HEK293T (cell line): ENCODE data around the gene PTGES3.
"Not testable (repeated sequence)": the region's sequence is repeated elsewhere in the genome, so short reads cannot be mapped to it uniquely, and the experiment has no call there.

Experiments
- CTCF ChIA-PET: fragments of 350-600 bp; formaldehyde crosslinking; extraction: SDS; loops from one replicate; lab custom pipeline; 2021; ENCODE audit warnings: antibody characterized with exemption, inconsistent platforms; lab: Yijun Ruan, JAX
- POLR2A ChIA-PET: fragments of 350-600 bp; formaldehyde crosslinking; extraction: SDS; loops from one replicate; lab custom pipeline; 2020; ENCODE audit warnings: antibody characterized with exemption, inconsistent platforms; lab: Yijun Ruan, JAX
- DNase-seq: peaks from one replicate; pipeline ENCODE4 v3.0.0; 2012; ENCODE audit warnings: mixed read lengths; ENCODE audit errors: extremely low spot score
- ARNT ChIP-seq: fragments of 450-650 bp; IDR thresholded peaks from 2 replicates; pipeline ENCODE4 v1.6.1; 2017; ENCODE audit warnings: mild to moderate bottlenecking
- BHLHE40 ChIP-seq: fragments of 450-650 bp; IDR thresholded peaks from 2 replicates; pipeline ENCODE4 v1.6.1; 2016; ENCODE audit warnings: mild to moderate bottlenecking, moderate library complexity, borderline replicate concordance
- CTBP1 ChIP-seq: fragments of 450-650 bp; IDR thresholded peaks from 2 replicates; pipeline ENCODE4 v1.6.1; 2016; ENCODE audit warnings: borderline replicate concordance
- ELF4 ChIP-seq: fragments of 450-650 bp; IDR thresholded peaks from 2 replicates; pipeline ENCODE4 v1.6.1; 2017; ENCODE audit warnings: antibody characterized with exemption
- FOXA1 ChIP-seq: fragments of 450-650 bp; IDR thresholded peaks from 2 replicates; pipeline ENCODE4 v1.6.1; 2016; ENCODE audit warnings: mild to moderate bottlenecking
- FOXK2 ChIP-seq: fragments of 450-650 bp; IDR thresholded peaks from 2 replicates; pipeline ENCODE4 v1.6.1; 2016; ENCODE audit warnings: mild to moderate bottlenecking
- FOXM1 ChIP-seq: fragments of 450-650 bp; IDR thresholded peaks from 2 replicates; pipeline ENCODE4 v1.6.1; 2017; ENCODE audit warnings: mild to moderate bottlenecking, borderline replicate concordance
- HDGF ChIP-seq: fragments of 450-650 bp; IDR thresholded peaks from 2 replicates; pipeline ENCODE4 v1.6.1; 2017; ENCODE audit warnings: antibody characterized with exemption, borderline replicate concordance
- L3MBTL2 ChIP-seq: fragments of 450-650 bp; conservative IDR thresholded peaks from 2 replicates; pipeline ENCODE4 v1.6.1; 2016; ENCODE audit warnings: mild to moderate bottlenecking
- LEF1 ChIP-seq: fragments of 450-650 bp; IDR thresholded peaks from 2 replicates; pipeline ENCODE4 v1.6.1; 2017; ENCODE audit warnings: mild to moderate bottlenecking, borderline replicate concordance
- NFRKB ChIP-seq: fragments of 450-650 bp; IDR thresholded peaks from 2 replicates; pipeline ENCODE4 v1.6.1; 2016; ENCODE audit warnings: mild to moderate bottlenecking, moderate library complexity
- PKNOX1 ChIP-seq: fragments of 450-650 bp; IDR thresholded peaks from 2 replicates; pipeline ENCODE4 v1.6.1; 2016
- SP1 ChIP-seq: fragments of 450-650 bp; IDR thresholded peaks from 2 replicates; pipeline ENCODE4 v1.6.1; 2017
- SUZ12 ChIP-seq: fragments of 450-650 bp; IDR thresholded peaks from 2 replicates; pipeline ENCODE4 v1.6.1; 2016; ENCODE audit warnings: mild to moderate bottlenecking
- TARDBP ChIP-seq: fragments of 450-650 bp; IDR thresholded peaks from 2 replicates; pipeline ENCODE4 v1.6.1; 2016
- ZNF384 ChIP-seq: fragments of 450-650 bp; IDR thresholded peaks from 2 replicates; pipeline ENCODE4 v1.6.1; 2016

The PTGES3 gene

GRCh38 chr12:56688129-56688845 lies at the start of gene PTGES3:
Gene PTGES3 (minus strand): TSS chr12:56688284. CDS start chr12:56687999, 285 bp downstream.
- ChIA-PET CTCF (interaction anchor here (0.6 to 6.8 kb wide), 2 partner anchors 12 to 51 kb away, joined by 3 to 31 read pairs; no protein-coding TSS in a partner anchor), POLR2A (interaction anchor here (0.7 to 5.2 kb wide), 22 partner anchors 10 to 500 kb away, joined by 3 to 69 read pairs (median 8); partner anchors contain the start of genes ATP5F1B, NACA, RBMS2 and STAT2)
- peak; percentile 94 for DNase-seq
- TF ChIP-seq LEF1 = no peak
- TF ChIP-seq SUZ12 = no peak
- TF ChIP-seq FOXA1 = no peak
- peak; percentile 92 for TF ChIP-seq L3MBTL2
- TF ChIP-seq ARNT = no peak; the same call in none of the 2 replicates

- CTCF ChIA-PET = no interaction called here
- POLR2A ChIA-PET = interaction anchor here (1.2 kb wide), 1 partner anchor 39 kb away, joined by 4 read pairs; no protein-coding TSS in a partner anchor
Measured at GRCh38 chr12:56728139-56728861, 40.2 kb upstream of the PTGES3 start.

GRCh38 chr12:56726196-56726675 lies 38.2 kb upstream of the PTGES3 start:
- ChIA-PET POLR2A (interaction anchor here (1.1 to 3.1 kb wide), 16 partner anchors 11 to 385 kb away, joined by 3 to 69 read pairs (median 11); partner anchors contain the start of genes PRIM1, PTGES3 and STAT6), CTCF (interaction anchor here (1.3 kb wide), 1 partner anchor 262 kb away, joined by 3 read pairs; no protein-coding TSS in a partner anchor)
- DNase-seq = not testable (repeated sequence)

More at GRCh38 chr12:56728139-56728861, 40.2 kb upstream of the PTGES3 start:
- TF ChIP-seq TARDBP (no peak), ZNF384 (no peak), ARNT (no peak), CTBP1 (no peak), ELF4 (no peak), FOXM1 (no peak), L3MBTL2 (no peak), PKNOX1 (no peak), NFRKB (no peak), BHLHE40 (no peak), SUZ12 (no peak), FOXA1 (no peak), LEF1 (no peak), HDGF (no peak), FOXK2 (no peak), SP1 (no peak)
- DNase-seq = no peak

GRCh38 chr12:56725723-56726102 lies 37.6 kb upstream of the PTGES3 start:
- ChIA-PET CTCF (interaction anchor here (1.3 kb wide), 1 partner anchor 262 kb away, joined by 3 read pairs; no protein-coding TSS in a partner anchor), POLR2A (interaction anchor here (0.6 to 3.1 kb wide), 39 partner anchors 9 to 386 kb away, joined by 3 to 69 read pairs (median 5); partner anchors contain the start of genes ATP5F1B, PRIM1, PTGES3 and STAT6)
- no peak for TF ChIP-seq FOXK2
- TF ChIP-seq ZNF384 = no peak
- no peak for TF ChIP-seq FOXM1
- no peak for TF ChIP-seq BHLHE40
- no peak for TF ChIP-seq PKNOX1
- TF ChIP-seq CTBP1 = no peak
- no peak for TF ChIP-seq ARNT
- no peak for TF ChIP-seq L3MBTL2
- TF ChIP-seq HDGF = no peak
- no peak for TF ChIP-seq NFRKB
- no peak for TF ChIP-seq LEF1
- TF ChIP-seq TARDBP = no peak
- no peak for TF ChIP-seq FOXA1
- TF ChIP-seq SP1 = no peak
- no peak for TF ChIP-seq SUZ12
- no peak for TF ChIP-seq ELF4
- DNase-seq = no peak

More at GRCh38 chr12:56726196-56726675, 38.2 kb upstream of the PTGES3 start:
- peak; percentile 83 for TF ChIP-seq ZNF384

GRCh38 chr12:56724972-56725722 lies 37.1 kb upstream of the PTGES3 start, which contains the start of gene NACA:
Gene NACA (minus strand): TSS chr12:56725299. CDS start chr12:56724521, 778 bp downstream.
- TF ChIP-seq ARNT (peak; percentile 61; the same call in 1 of the 2 replicates), NFRKB (peak; percentile 98), SUZ12 (no peak), PKNOX1 (peak; percentile 97), ELF4 (peak; percentile 83)
- peak; percentile 95 for DNase-seq
- CTCF ChIA-PET = no interaction called here
- POLR2A ChIA-PET = interaction anchor here (0.6 to 3.1 kb wide), 39 partner anchors 9 to 386 kb away, joined by 3 to 69 read pairs (median 5); partner anchors contain the start of genes ATP5F1B, PRIM1, PTGES3 and STAT6
